Measurements from ENCODE around the gene PTEN.

GRCh38 chr10:87845624-87845998 is 17.8 kb upstream of the PTEN start:
- TF ChIP-seq CTCF (IDR thresholded peaks at IDR 0.05): no peak
- TF ChIP-seq POLR2A (IDR thresholded peaks at IDR 0.05): no peak

All from esophagus squamous epithelium (tissue), 4 donors.